Activated naive CD4-positive, alpha-beta T cell treated with anti-CD3 and anti-CD28 coated beads, Interleukin-2, amount 50 U/mL, for 16 hours (primary cell): Measurements from ENCODE around the gene SHISAL2A.
A peak's percentile ranks its signal among the peaks of the same experiment; 100 is the strongest.
"Not testable (repeated sequence)": the region's sequence is repeated elsewhere in the genome, so short reads cannot be mapped to it uniquely, and the experiment has no call there.

ENCODE experiments used
- DNase-seq: peaks from one replicate; pipeline ENCODE4 v3.0.0-alpha.2; 2020

SHISAL2A gene

GRCh38 chr1:52691821-52692220 is 58.9 kb downstream of the SHISAL2A start:
- no peak for DNase-seq

- no peak for DNase-seq
Observed at GRCh38 chr1:52692697-52693096, 59.7 kb downstream of the SHISAL2A start.

GRCh38 chr1:52693351-52693750 is 60.4 kb downstream of the SHISAL2A start:
- DNase-seq: not testable (repeated sequence)

- no peak for DNase-seq
Observed at GRCh38 chr1:52693843-52694242, 60.9 kb downstream of the SHISAL2A start.

GRCh38 chr1:52695627-52696026 is 62.7 kb downstream of the SHISAL2A start:
- DNase-seq: no peak

- DNase-seq: peak; percentile 65
Observed at GRCh38 chr1:52697795-52698674, 65.1 kb downstream of the SHISAL2A start, which contains the start of gene COA7. TSS of gene COA7 (minus strand) at chr1:52698347. CDS start at chr1:52698326, 21 bp downstream.

GRCh38 chr1:52702886-52703787 is 70.2 kb downstream of the SHISAL2A start:
- peak; percentile 84 for DNase-seq

- DNase-seq: no peak
Observed at GRCh38 chr1:52706136-52706670, 73.2 kb downstream of the SHISAL2A start.
